WTC11 (cell line): ENCODE measurements around the gene COL5A1.

ENCODE experiments used
- ATF3 ChIP-seq: sonication (generic); formaldehyde crosslinking; conservative IDR thresholded peaks from 2 replicates; pipeline ENCODE4 v1.8.1; 2022; ENCODE audit warnings: mild to moderate bottlenecking, missing genetic modification reagents
- CTCF ChIP-seq: fragments of 200-600 bp; IDR thresholded peaks from 2 replicates; pipeline ENCODE4 v1.8.0; 2022; ENCODE audit warnings: antibody characterized with exemption
- E2F1 ChIP-seq: sonication (generic); formaldehyde crosslinking; IDR thresholded peaks from 2 replicates; pipeline ENCODE4 v1.8.0; 2022; ENCODE audit warnings: mild to moderate bottlenecking, missing genetic modification reagents
- ESRRA ChIP-seq: sonication (generic); formaldehyde crosslinking; IDR thresholded peaks from 2 replicates; pipeline ENCODE4 v1.8.1; 2022; ENCODE audit warnings: mild to moderate bottlenecking, missing genetic modification reagents, borderline replicate concordance
- FOXK1 ChIP-seq: sonication (generic); formaldehyde crosslinking; IDR thresholded peaks from 2 replicates; pipeline ENCODE4 v1.8.0; 2022; ENCODE audit warnings: mild to moderate bottlenecking, moderate library complexity, missing genetic modification reagents
- IRF2 ChIP-seq: sonication (generic); formaldehyde crosslinking; IDR thresholded peaks from 2 replicates; pipeline ENCODE4 v1.8.0; 2022; ENCODE audit warnings: low read depth, missing genetic modification reagents, borderline replicate concordance
- MAX ChIP-seq: sonication (generic); formaldehyde crosslinking; IDR thresholded peaks from 2 replicates; pipeline ENCODE4 v1.8.0; 2022; ENCODE audit warnings: mild to moderate bottlenecking, missing genetic modification reagents
- NFYB ChIP-seq: sonication (generic); formaldehyde crosslinking; conservative IDR thresholded peaks from 2 replicates; pipeline ENCODE4 v1.8.0; 2022; ENCODE audit warnings: low read depth, missing genetic modification reagents
- NR1H2 ChIP-seq: sonication (generic); formaldehyde crosslinking; IDR thresholded peaks from 2 replicates; pipeline ENCODE4 v1.9.0; 2021; ENCODE audit warnings: mild to moderate bottlenecking, moderate library complexity, missing genetic modification reagents
- NR3C1 ChIP-seq: sonication (generic); formaldehyde crosslinking; conservative IDR thresholded peaks from 2 replicates; pipeline ENCODE4 v1.8.1; 2023; ENCODE audit warnings: low read depth, mild to moderate bottlenecking, missing genetic modification reagents
- TCF7 ChIP-seq: sonication (generic); formaldehyde crosslinking; IDR thresholded peaks from 2 replicates; pipeline ENCODE4 v1.8.0; 2022; ENCODE audit warnings: mild to moderate bottlenecking, low read depth, missing genetic modification reagents, moderate library complexity
- TP53 ChIP-seq: sonication (generic); formaldehyde crosslinking; IDR thresholded peaks from 2 replicates; pipeline ENCODE4 v1.8.1; 2023; ENCODE audit warnings: mild to moderate bottlenecking, missing genetic modification reagents
- USF2 ChIP-seq: sonication (generic); formaldehyde crosslinking; IDR thresholded peaks from 2 replicates; pipeline ENCODE4 v1.8.1; 2023; ENCODE audit warnings: mild to moderate bottlenecking, missing genetic modification reagents, moderate library complexity

GRCh38 chr9:134827993-134828392 is 186.4 kb downstream of the COL5A1 start:
- TF ChIP-seq CTCF (no peak), NR3C1 (CRISPR knock-in tag) (no peak), TP53 (CRISPR knock-in tag) (no peak), E2F1 (CRISPR knock-in tag) (no peak), NFYB (CRISPR knock-in tag) (no peak), USF2 (CRISPR knock-in tag) (no peak), IRF2 (CRISPR knock-in tag) (no peak), NR1H2 (CRISPR knock-in tag) (no peak), ESRRA (no peak), TCF7 (no peak), ATF3 (no peak), FOXK1 (CRISPR knock-in tag) (no peak), MAX (CRISPR knock-in tag) (no peak)
